ENCODE results near the gene RNGTT. TPM values are rescaled to one million over a fixed set of nuclear protein-coding genes. Genes with fewer than 3 reads are reported as not detected.

Gene RNGTT
- total RNA-seq: 8.9 and 11.1 TPM in 2 replicates

DNA sequence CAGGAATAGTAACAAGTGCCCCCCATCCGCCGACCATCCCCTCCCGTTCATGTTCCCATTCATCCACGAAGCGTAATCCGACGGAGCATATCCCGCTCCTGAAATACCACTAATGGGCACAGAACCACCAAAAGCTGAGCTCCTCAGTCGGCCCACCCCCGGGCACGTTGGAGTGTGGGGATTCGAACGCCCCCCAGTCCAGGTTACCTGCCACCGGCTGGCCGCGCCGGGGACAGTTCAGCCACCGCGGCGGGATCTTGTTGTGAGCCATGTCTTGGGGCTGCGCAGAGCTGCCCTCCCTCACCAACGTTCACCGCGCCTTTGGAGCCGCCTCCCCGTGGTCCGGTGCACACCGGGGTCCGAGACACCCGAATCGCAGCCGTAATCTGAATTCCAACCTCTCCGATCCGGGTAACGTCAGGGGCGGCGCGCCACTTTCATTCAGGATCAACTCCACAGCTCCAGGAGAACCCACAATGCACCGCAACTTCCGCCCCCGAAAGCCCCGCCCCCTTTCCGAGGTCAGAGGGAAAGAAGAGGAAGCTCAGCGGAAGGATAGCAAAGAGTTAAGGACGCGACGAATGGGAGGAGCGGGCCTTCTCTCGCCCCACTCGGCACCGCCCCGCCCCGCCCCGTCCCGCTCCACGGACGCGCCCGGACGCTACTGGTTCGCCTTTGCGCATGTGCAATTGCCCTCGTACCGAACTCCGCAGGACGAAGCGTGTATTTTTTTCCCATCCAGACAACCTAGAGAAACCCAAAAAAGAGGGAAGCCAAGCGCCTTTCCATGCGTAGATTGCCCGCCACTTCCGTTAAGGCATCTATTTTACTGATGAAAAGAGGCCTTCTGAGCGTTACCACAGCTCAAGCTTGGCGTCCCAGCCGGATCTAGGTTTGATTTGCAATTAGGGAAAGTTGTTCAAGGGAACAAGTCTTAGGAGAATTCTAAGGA is at the start of gene RNGTT:
Gene RNGTT (minus strand): TSS at position 480 of the 952 bp plus-strand sequence. CDS start 209 bp downstream, at position 271.

Other genes with a start within 250 kb of the RNGTT start
- 203 and 231 TPM in 2 replicates for gene PNRC1, start 117.1 kb upstream of the RNGTT start, total RNA-seq
- gene SRSF12, start 154.5 kb upstream of the RNGTT start, total RNA-seq: 0.24 and 0.62 TPM in 2 replicates
- gene PM20D2, start 182.4 kb upstream of the RNGTT start, total RNA-seq: 1.6 and 3.1 TPM in 2 replicates